ENCODE measurements around the gene U2AF1L4.

Gene U2AF1L4

GRCh38 chr19:35703343-35703742 is 41.9 kb downstream of the U2AF1L4 start:
- DNase-seq = no peak

GRCh38 chr19:35702223-35703012 is 42.8 kb downstream of the U2AF1L4 start:
- DNase-seq = peak; percentile 95

- no peak for DNase-seq
Measured at GRCh38 chr19:35696835-35697234, 48.4 kb downstream of the U2AF1L4 start.

- no peak for DNase-seq
Measured at GRCh38 chr19:35695895-35696422, 49.3 kb downstream of the U2AF1L4 start.

- DNase-seq = peak; percentile 35
Measured at GRCh38 chr19:35693835-35694599, 51.2 kb downstream of the U2AF1L4 start.

GRCh38 chr19:35693422-35693821 is 51.8 kb downstream of the U2AF1L4 start:
- DNase-seq = no peak

Data from NCI-H2081 treated with DMSO at 0.1 percent for 48 hours (cell line).